ENCODE measurements around the gene STX4.

The STX4 gene

GRCh38 chr16:31022544-31023251 lies 10.7 kb upstream of the STX4 start:
- no peak for DNase-seq

- no peak for DNase-seq
These were observed 10.1 kb upstream of the STX4 start for GRCh38 chr16:31023252-31023602.

- no peak for DNase-seq
These were observed 9.6 kb upstream of the STX4 start for GRCh38 chr16:31023627-31024226.

GRCh38 chr16:31025339-31025738 lies 8.0 kb upstream of the STX4 start:
- no peak for DNase-seq

GRCh38 chr16:31029272-31029671 lies 4.1 kb upstream of the STX4 start:
- no peak for DNase-seq

- DNase-seq: no peak
These were observed 2.1 kb upstream of the STX4 start for GRCh38 chr16:31031276-31031675.

GRCh38 chr16:31033709-31034492 lies 543 bp downstream of the STX4 start:
- peak; percentile 88 for DNase-seq

- no peak for DNase-seq
These were observed 3.3 kb downstream of the STX4 start for GRCh38 chr16:31036691-31037090.

- no peak for DNase-seq
These were observed 5.6 kb downstream of the STX4 start for GRCh38 chr16:31038993-31039392.

- DNase-seq: no peak
These were observed 9.5 kb downstream of the STX4 start for GRCh38 chr16:31042866-31043265.

- DNase-seq: no peak
These were observed 10.0 kb downstream of the STX4 start for GRCh38 chr16:31043352-31043751.

GRCh38 chr16:31043898-31044481 lies 10.6 kb downstream of the STX4 start:
- no peak for DNase-seq

- no peak for DNase-seq
These were observed 17.1 kb downstream of the STX4 start for GRCh38 chr16:31050280-31051030.

GRCh38 chr16:31052114-31052513 lies 18.8 kb downstream of the STX4 start:
- DNase-seq: peak; percentile 37

- no peak for DNase-seq
These were observed 22.3 kb downstream of the STX4 start for GRCh38 chr16:31055613-31056012.

GRCh38 chr16:31061126-31061812 lies 27.9 kb downstream of the STX4 start:
- DNase-seq: no peak

- DNase-seq: no peak
These were observed 28.6 kb downstream of the STX4 start for GRCh38 chr16:31061813-31062440.

GRCh38 chr16:31063495-31063842 lies 30.1 kb downstream of the STX4 start:
- DNase-seq: no peak

- DNase-seq: no peak
These were observed 30.7 kb downstream of the STX4 start for GRCh38 chr16:31063843-31064611.

- no peak for DNase-seq
These were observed 31.6 kb downstream of the STX4 start for GRCh38 chr16:31064882-31065461.

- no peak for DNase-seq
These were observed 34.0 kb downstream of the STX4 start for GRCh38 chr16:31067342-31067741.
